Measurements from ENCODE around the gene USP9X.

DNA sequence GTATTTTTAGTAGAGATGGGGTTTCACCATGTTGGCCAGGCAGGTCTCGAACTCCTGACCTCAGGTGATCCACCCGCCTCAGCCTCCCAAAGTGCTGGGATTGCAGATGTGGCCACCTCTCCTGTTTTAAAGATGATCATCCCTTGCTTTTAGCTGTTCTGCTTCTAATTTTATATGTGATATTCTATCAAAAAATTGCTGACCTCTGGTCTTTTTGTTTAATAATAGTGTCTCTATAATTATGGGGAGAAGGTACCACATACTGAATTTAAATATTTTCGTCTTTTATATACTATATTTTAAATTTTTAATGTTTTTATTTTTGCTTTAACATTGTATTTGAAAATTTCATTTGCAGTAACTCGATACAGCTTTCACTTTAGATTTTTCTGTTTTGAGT is 15.6 kb downstream of the USP9X start:
- TF ChIP-seq, protein P1, sequence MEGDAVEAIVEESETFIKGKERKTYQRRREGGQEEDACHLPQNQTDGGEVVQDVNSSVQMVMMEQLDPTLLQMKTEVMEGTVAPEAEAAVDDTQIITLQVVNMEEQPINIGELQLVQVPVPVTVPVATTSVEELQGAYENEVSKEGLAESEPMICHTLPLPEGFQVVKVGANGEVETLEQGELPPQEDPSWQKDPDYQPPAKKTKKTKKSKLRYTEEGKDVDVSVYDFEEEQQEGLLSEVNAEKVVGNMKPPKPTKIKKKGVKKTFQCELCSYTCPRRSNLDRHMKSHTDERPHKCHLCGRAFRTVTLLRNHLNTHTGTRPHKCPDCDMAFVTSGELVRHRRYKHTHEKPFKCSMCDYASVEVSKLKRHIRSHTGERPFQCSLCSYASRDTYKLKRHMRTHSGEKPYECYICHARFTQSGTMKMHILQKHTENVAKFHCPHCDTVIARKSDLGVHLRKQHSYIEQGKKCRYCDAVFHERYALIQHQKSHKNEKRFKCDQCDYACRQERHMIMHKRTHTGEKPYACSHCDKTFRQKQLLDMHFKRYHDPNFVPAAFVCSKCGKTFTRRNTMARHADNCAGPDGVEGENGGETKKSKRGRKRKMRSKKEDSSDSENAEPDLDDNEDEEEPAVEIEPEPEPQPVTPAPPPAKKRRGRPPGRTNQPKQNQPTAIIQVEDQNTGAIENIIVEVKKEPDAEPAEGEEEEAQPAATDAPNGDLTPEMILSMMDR (IDR thresholded peaks at IDR 0.05; ENCODE audit: extremely low read depth in 1 of 2, insufficient read depth in 1 of 2, low read depth in 1 of 2, low read length in 2 of 2) = no peak
- TF ChIP-seq POLR2A (IDR thresholded peaks at IDR 0.05; ENCODE audit: low read depth, low read length) = no peak
- TF ChIP-seq POLR2AphosphoS5 (IDR thresholded peaks at IDR 0.05; ENCODE audit: insufficient read depth, low read depth, low read length) = no peak
- no peak for TF ChIP-seq EZH2 (IDR thresholded peaks at IDR 0.05; ENCODE audit: borderline replicate concordance, low read depth, low read length, severe bottlenecking)
- TF ChIP-seq MYC (IDR thresholded peaks at IDR 0.05; ENCODE audit: low read depth, low read length) = no peak
- no peak for TF ChIP-seq GATA2 (IDR thresholded peaks at IDR 0.05; ENCODE audit: insufficient read depth, insufficient read length, low read depth, low read length)
- TF ChIP-seq, protein P2, sequence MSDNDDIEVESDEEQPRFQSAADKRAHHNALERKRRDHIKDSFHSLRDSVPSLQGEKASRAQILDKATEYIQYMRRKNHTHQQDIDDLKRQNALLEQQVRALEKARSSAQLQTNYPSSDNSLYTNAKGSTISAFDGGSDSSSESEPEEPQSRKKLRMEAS (IDR thresholded peaks at IDR 0.05; ENCODE audit: insufficient read depth, insufficient read length) = no peak
- TF ChIP-seq FOS (IDR thresholded peaks at IDR 0.05; ENCODE audit: borderline replicate concordance, insufficient read depth, low read length) = no peak
- TF ChIP-seq JUN (IDR thresholded peaks at IDR 0.05; ENCODE audit: borderline replicate concordance, insufficient read depth, insufficient read length, low read depth) = no peak
